ENCODE measurements around the gene THAP12.

DNA sequence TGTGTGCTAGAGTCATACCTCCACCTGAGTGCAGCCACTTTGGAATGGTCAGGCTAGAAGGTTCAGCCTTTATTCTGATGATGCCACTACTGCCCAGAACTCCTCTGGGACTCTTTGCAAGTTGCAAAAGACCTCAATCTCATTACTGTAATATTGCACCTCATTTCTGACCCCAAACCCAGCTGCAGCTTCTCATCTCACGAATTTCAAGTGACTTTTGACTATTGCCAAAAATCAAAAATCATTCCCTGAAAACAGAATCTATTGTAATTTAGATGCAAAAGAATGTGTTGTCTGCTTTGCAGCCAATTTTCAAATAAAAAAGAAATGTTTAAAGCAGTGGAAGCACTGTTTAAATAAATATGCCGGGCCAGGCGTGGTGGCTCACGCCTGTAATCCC lies 25.4 kb upstream of the THAP12 start:
- TF ChIP-seq, protein P1, sequence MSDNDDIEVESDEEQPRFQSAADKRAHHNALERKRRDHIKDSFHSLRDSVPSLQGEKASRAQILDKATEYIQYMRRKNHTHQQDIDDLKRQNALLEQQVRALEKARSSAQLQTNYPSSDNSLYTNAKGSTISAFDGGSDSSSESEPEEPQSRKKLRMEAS (IDR thresholded peaks at IDR 0.05) = no peak
- TF ChIP-seq TAF1 (conservative IDR thresholded peaks at IDR 0.05) (no peak), ZBTB33 (IDR thresholded peaks at IDR 0.05) (no peak), RXRA (IDR thresholded peaks at IDR 0.05) (no peak), FOXA2 (IDR thresholded peaks at IDR 0.05) (no peak), NR2F2 (IDR thresholded peaks at IDR 0.05) (no peak), SP1 (IDR thresholded peaks at IDR 0.05) (no peak), REST (IDR thresholded peaks at IDR 0.05) (no peak)
- TF ChIP-seq, protein P2, sequence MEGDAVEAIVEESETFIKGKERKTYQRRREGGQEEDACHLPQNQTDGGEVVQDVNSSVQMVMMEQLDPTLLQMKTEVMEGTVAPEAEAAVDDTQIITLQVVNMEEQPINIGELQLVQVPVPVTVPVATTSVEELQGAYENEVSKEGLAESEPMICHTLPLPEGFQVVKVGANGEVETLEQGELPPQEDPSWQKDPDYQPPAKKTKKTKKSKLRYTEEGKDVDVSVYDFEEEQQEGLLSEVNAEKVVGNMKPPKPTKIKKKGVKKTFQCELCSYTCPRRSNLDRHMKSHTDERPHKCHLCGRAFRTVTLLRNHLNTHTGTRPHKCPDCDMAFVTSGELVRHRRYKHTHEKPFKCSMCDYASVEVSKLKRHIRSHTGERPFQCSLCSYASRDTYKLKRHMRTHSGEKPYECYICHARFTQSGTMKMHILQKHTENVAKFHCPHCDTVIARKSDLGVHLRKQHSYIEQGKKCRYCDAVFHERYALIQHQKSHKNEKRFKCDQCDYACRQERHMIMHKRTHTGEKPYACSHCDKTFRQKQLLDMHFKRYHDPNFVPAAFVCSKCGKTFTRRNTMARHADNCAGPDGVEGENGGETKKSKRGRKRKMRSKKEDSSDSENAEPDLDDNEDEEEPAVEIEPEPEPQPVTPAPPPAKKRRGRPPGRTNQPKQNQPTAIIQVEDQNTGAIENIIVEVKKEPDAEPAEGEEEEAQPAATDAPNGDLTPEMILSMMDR (IDR thresholded peaks at IDR 0.05; ENCODE audit: low read depth, low read length, missing input control) = no peak

Measured in liver (tissue), 3 donors.